Mesenchymal stem cell (in vitro differentiated cells and primary cell): ENCODE data around the gene TAPT1.
"Not testable (repeated sequence)": the region's sequence is repeated elsewhere in the genome, so short reads cannot be mapped to it uniquely, and the experiment has no call there.

Experiments used
- DNase-seq: peaks from one replicate; pipeline ENCODE4 v3.0.0-alpha.2; 2013
- H2AFZ ChIP-seq: one replicate; pipeline ENCODE4 v1.6.1; 2013; ENCODE audit warnings: low read depth, mild to moderate bottlenecking, control low read depth, inconsistent platforms, low read length, moderate library complexity
- H2AK5ac ChIP-seq: 2 replicates; pipeline ENCODE4 v1.6.1; 2013; ENCODE audit warnings: low read length, moderate library complexity, mild to moderate bottlenecking, inconsistent platforms; ENCODE audit not compliant: severe bottlenecking
- H2BK120ac ChIP-seq: one replicate; pipeline ENCODE4 v1.6.1; 2013; ENCODE audit warnings: low read depth, mild to moderate bottlenecking, inconsistent platforms, low read length, moderate library complexity
- H2BK12ac ChIP-seq, 2 experiments: one replicate each; pipeline ENCODE4 v1.6.1; 2013; ENCODE audit warnings: inconsistent platforms in 2 of 2, low read length in 2 of 2, mild to moderate bottlenecking in 2 of 2, moderate library complexity in 2 of 2, control low read depth in 1 of 2
- H2BK15ac ChIP-seq: one replicate; pipeline ENCODE4 v1.6.1; 2013; ENCODE audit warnings: mild to moderate bottlenecking, low read depth, inconsistent platforms; ENCODE audit not compliant: poor library complexity, severe bottlenecking
- H2BK5ac ChIP-seq: 2 replicates; pipeline ENCODE4 v1.6.1; 2013; ENCODE audit warnings: low read depth, mild to moderate bottlenecking, low read length, control low read depth, inconsistent platforms; ENCODE audit not compliant: poor library complexity, severe bottlenecking
- H3K14ac ChIP-seq, 2 experiments: one replicate each; pipeline ENCODE4 v1.6.1; 2013; ENCODE audit warnings: inconsistent platforms in 2 of 2, low read length in 2 of 2, control low read depth in 1 of 2, mild to moderate bottlenecking in 1 of 2, moderate library complexity in 1 of 2
- H3K18ac ChIP-seq, 2 experiments: one replicate each; pipeline ENCODE4 v1.6.1; 2013; ENCODE audit warnings: inconsistent platforms in 2 of 2, low read length in 2 of 2, control low read depth in 1 of 2, low read depth in 1 of 2, mild to moderate bottlenecking in 1 of 2
- H3K23ac ChIP-seq, 2 experiments: one replicate each; pipeline ENCODE4 v1.6.1; 2013; ENCODE audit warnings: inconsistent platforms in 2 of 2, low read length in 2 of 2, mild to moderate bottlenecking in 2 of 2, moderate library complexity in 2 of 2, control low read depth in 1 of 2
- H3K27ac ChIP-seq: 2 replicates; pipeline ENCODE4 v1.5.1; 2013; ENCODE audit warnings: mild to moderate bottlenecking, moderate library complexity, low read length, control low read depth, inconsistent platforms; ENCODE audit not compliant: poor library complexity, severe bottlenecking
- H3K27me3 ChIP-seq, 2 experiments: 2 replicates each; pipeline versions ENCODE4 v1.6.1 to v1.7.0; 2013; ENCODE audit warnings: low read length in 2 of 2, mild to moderate bottlenecking in 2 of 2, moderate library complexity in 2 of 2, control low read depth in 1 of 2, inconsistent platforms in 1 of 2; ENCODE audit not compliant: control insufficient read depth in 1 of 2, insufficient read depth in 1 of 2
- H3K36me3 ChIP-seq, 2 experiments: 2 replicates each; pipeline versions ENCODE4 v1.6.1 to v1.7.0; 2013; ENCODE audit warnings: low read length in 2 of 2, control low read depth in 1 of 2, inconsistent platforms in 1 of 2, low read depth in 1 of 2, mild to moderate bottlenecking in 1 of 2; ENCODE audit not compliant: insufficient read depth in 2 of 2, control insufficient read depth in 1 of 2
- H3K4ac ChIP-seq, 2 experiments: one replicate each; pipeline ENCODE4 v1.6.1; 2013; ENCODE audit warnings: inconsistent platforms in 2 of 2, low read length in 2 of 2, mild to moderate bottlenecking in 2 of 2, moderate library complexity in 2 of 2, control low read depth in 1 of 2, low read depth in 1 of 2
- H3K4me1 ChIP-seq: 2 replicates; pipeline ENCODE4 v1.6.1; 2013; ENCODE audit warnings: low read depth, low read length, control low read depth; ENCODE audit not compliant: control insufficient read depth, insufficient read depth
- H3K4me2 ChIP-seq: 2 replicates; pipeline ENCODE4 v1.6.1; 2013; ENCODE audit warnings: low read length, mild to moderate bottlenecking, inconsistent platforms; ENCODE audit not compliant: poor library complexity, severe bottlenecking
- H3K4me3 ChIP-seq, 2 experiments: 2 replicates each; pipeline versions ENCODE4 v1.5.1 to v1.7.0; 2013; ENCODE audit warnings: low read length in 2 of 2, mild to moderate bottlenecking in 2 of 2, control low read depth in 1 of 2, low read depth in 1 of 2; ENCODE audit not compliant: insufficient read depth in 1 of 2
- H3K79me1 ChIP-seq: replicated peaks from 2 replicates; pipeline ENCODE4 v1.6.1; 2013; ENCODE audit warnings: mild to moderate bottlenecking, control low read depth, low read length, inconsistent platforms; ENCODE audit not compliant: poor library complexity, severe bottlenecking
- H3K9ac ChIP-seq: 2 replicates; pipeline ENCODE4 v1.7.0; 2013; ENCODE audit warnings: mild to moderate bottlenecking, low read length, moderate library complexity
- H3K9me3 ChIP-seq: 2 replicates; pipeline ENCODE4 v1.7.0; 2013; ENCODE audit warnings: mild to moderate bottlenecking, low read length; ENCODE audit not compliant: control insufficient read depth
- H4K8ac ChIP-seq: one replicate; pipeline ENCODE4 v1.6.1; 2013; ENCODE audit warnings: inconsistent platforms, mild to moderate bottlenecking, low read length, moderate library complexity
- H4K91ac ChIP-seq: one replicate; pipeline ENCODE4 v1.6.1; 2013; ENCODE audit warnings: mild to moderate bottlenecking, low read length, inconsistent platforms
- WGBS: methylation state at CpG from one replicate; pipeline ENCODE4 v1.1.7; 2013; ENCODE audit warnings: mixed read lengths; 5-methylcytosine and 5-hydroxymethylcytosine counted together

TAPT1 gene

GRCh38 chr4:16195209-16195608 lies 31.1 kb downstream of the TAPT1 start:
- no peak overlapping the region for H3K14ac ChIP-seq
- H3K79me1 ChIP-seq = peaks cover 8% of the 10 kb centered on the region
- no peak overlapping the region for H3K27ac ChIP-seq
- no peak overlapping the region for H2BK12ac ChIP-seq
- no peak overlapping the region for H3K9ac ChIP-seq
- H3K27me3 ChIP-seq = no peaks in the 10 kb centered on the region
- H3K9me3 ChIP-seq = no peaks in the 10 kb centered on the region
- H2BK120ac ChIP-seq = no peak overlapping the region
- no peak overlapping the region for H3K4me2 ChIP-seq
- no peak overlapping the region for H2AFZ ChIP-seq
- no peak overlapping the region for H3K4me3 ChIP-seq
- no peak overlapping the region for H2BK15ac ChIP-seq
- H4K8ac ChIP-seq = no peak overlapping the region
- no peak overlapping the region for H3K23ac ChIP-seq
- no peak overlapping the region for H3K4ac ChIP-seq
- no CpG with 5 or more reads among the region's 1 CpG for WGBS
- H3K4me1 ChIP-seq = no peaks in the 10 kb centered on the region
- H4K91ac ChIP-seq = no peak overlapping the region
- H2AK5ac ChIP-seq = no peak overlapping the region
- H2BK5ac ChIP-seq = no peak overlapping the region
- peaks cover 6 to 11% of the 10 kb centered on the region in 2 experiments for H3K36me3 ChIP-seq
- no peak overlapping the region for H3K18ac ChIP-seq
- DNase-seq = no peak

DNA sequence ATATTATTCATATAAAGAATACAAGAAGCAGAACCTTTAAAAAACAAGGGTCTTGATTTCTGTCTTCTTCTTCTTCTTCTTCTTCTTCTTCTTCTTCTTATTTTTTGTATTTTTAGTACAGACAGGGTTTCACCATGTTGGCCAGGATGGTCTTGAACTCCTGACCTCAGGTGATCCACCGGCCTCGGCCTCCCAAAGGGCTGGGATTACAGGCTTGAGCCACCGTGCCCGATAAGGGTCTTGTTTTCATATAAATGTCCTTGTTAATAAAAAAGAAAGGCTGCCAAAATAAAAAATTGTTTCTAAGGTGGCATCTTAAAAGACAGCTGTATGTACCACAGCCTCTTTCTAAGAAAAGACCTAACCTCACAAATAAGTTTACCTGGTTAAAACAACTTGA lies 31.5 kb downstream of the TAPT1 start:
- not testable (repeated sequence) for H3K79me1 ChIP-seq, H2BK120ac ChIP-seq, H2BK15ac ChIP-seq, H3K4me2 ChIP-seq, H3K4me3 ChIP-seq, H3K9ac ChIP-seq, H4K91ac ChIP-seq, H3K9me3 ChIP-seq, H2BK12ac ChIP-seq, H3K4me1 ChIP-seq, H2AFZ ChIP-seq, H3K18ac ChIP-seq, H3K14ac ChIP-seq, H3K27me3 ChIP-seq, H2BK5ac ChIP-seq, H3K27ac ChIP-seq, DNase-seq, H3K23ac ChIP-seq, H3K4ac ChIP-seq, H4K8ac ChIP-seq, H2AK5ac ChIP-seq
- H3K36me3 ChIP-seq = peaks cover 8 to 15% of the 10 kb centered on the region in 2 experiments
- 93% methylated on average over 2 of the region's 4 CpGs for WGBS

DNA sequence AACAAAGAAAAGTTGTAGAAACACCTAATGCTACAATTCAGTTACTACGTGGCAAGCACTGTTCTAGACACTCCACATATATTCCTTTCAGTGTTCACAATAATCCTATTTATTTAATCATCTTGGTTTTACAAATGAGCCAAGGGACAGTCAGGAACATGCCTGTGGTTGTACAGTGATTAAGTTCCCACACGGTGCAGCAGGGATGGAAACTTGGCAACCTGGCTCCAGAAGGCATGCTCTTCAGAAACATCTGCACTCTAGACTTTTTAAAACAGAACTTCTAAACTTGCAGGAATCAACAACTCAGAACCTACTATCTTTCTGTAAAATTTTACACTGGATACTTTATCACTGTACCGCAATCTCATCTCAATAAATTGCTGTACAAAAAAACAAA lies 32.1 kb downstream of the TAPT1 start:
- Histone ChIP-seq H3K23ac (no peak overlapping the region), H2BK5ac (no peak overlapping the region), H4K91ac (no peak overlapping the region), H3K9me3 (no peaks in the 10 kb centered on the region), H2BK12ac (no peak overlapping the region), H3K79me1 (peaks cover 2% of the 10 kb centered on the region), H3K4ac (no peak overlapping the region), H3K4me2 (no peak overlapping the region), H2BK15ac (no peak overlapping the region), H3K27ac (no peak overlapping the region), H3K36me3 (peaks cover 9 to 21% of the 10 kb centered on the region in 2 experiments), H3K27me3 (no peaks in the 10 kb centered on the region), H3K18ac (no peak overlapping the region), H2BK120ac (no peak overlapping the region), H3K4me3 (no peak overlapping the region), H2AK5ac (no peak overlapping the region), H3K14ac (no peak overlapping the region), H3K4me1 (no peaks in the 10 kb centered on the region), H3K9ac (no peak overlapping the region), H4K8ac (no peak overlapping the region), H2AFZ (no peak overlapping the region)
- peak; percentile 14 for DNase-seq
- 85% methylated on average over 3 of the region's 3 CpGs for WGBS

- no peak overlapping the region for H3K23ac ChIP-seq
- H3K4me3 ChIP-seq = no peak overlapping the region
- H2AFZ ChIP-seq = no peak overlapping the region
- 97% methylated on average over 5 of the region's 5 CpGs for WGBS
- H4K8ac ChIP-seq = no peak overlapping the region
- H2BK120ac ChIP-seq = no peak overlapping the region
- H3K27ac ChIP-seq = no peak overlapping the region
- no peaks in the 10 kb centered on the region for H3K27me3 ChIP-seq
- no peaks in the 10 kb centered on the region for H3K4me1 ChIP-seq
- no peaks in the 10 kb centered on the region for H3K9me3 ChIP-seq
- H2AK5ac ChIP-seq = no peak overlapping the region
- H2BK12ac ChIP-seq = no peak overlapping the region
- H3K36me3 ChIP-seq = peaks cover 9 to 23% of the 10 kb centered on the region in 2 experiments
- H3K14ac ChIP-seq = no peak overlapping the region
- no peak overlapping the region for H3K9ac ChIP-seq
- no peak overlapping the region for H3K4ac ChIP-seq
- no peak overlapping the region for H4K91ac ChIP-seq
- DNase-seq = no peak
- H3K79me1 ChIP-seq = peaks cover under 1% of the 10 kb centered on the region
- no peak overlapping the region for H2BK15ac ChIP-seq
- no peak overlapping the region for H3K4me2 ChIP-seq
- no peak overlapping the region for H2BK5ac ChIP-seq
- no peak overlapping the region for H3K18ac ChIP-seq
Observed at GRCh38 chr4:16192631-16193518, 33.4 kb downstream of the TAPT1 start.
